HG03565 (cell line): Measurements from ENCODE around the gene C1QTNF9.
"Not testable (repeated sequence)": the region's sequence is repeated elsewhere in the genome, so short reads cannot be mapped to it uniquely, and the experiment has no call there.

ENCODE experiments used
- ATAC-seq: cut with Tn5 transposase; IDR thresholded peaks from one replicate; pipeline ENCODE4 v1.9.1; 2021; ENCODE audit warnings: mild to moderate bottlenecking, moderate library complexity; ENCODE audit not compliant: unreplicated experiment

C1QTNF9 gene

GRCh38 chr13:24319641-24320040, 10.3 kb downstream of the C1QTNF9 start:
- not testable (repeated sequence) for ATAC-seq

GRCh38 chr13:24321416-24321815, 12.0 kb downstream of the C1QTNF9 start:
- ATAC-seq = not testable (repeated sequence)

GRCh38 chr13:24322470-24322869, 13.1 kb downstream of the C1QTNF9 start:
- ATAC-seq = not testable (repeated sequence)

- ATAC-seq = no peak
Measured at GRCh38 chr13:24323036-24323738, 13.8 kb downstream of the C1QTNF9 start.

- ATAC-seq = no peak
Measured at GRCh38 chr13:24323739-24324075, 14.3 kb downstream of the C1QTNF9 start.

GRCh38 chr13:24327598-24327997, 18.2 kb downstream of the C1QTNF9 start:
- not testable (repeated sequence) for ATAC-seq

- no peak for ATAC-seq
Measured at GRCh38 chr13:24328145-24328544, 18.8 kb downstream of the C1QTNF9 start.

GRCh38 chr13:24338721-24339120, 29.3 kb downstream of the C1QTNF9 start:
- no peak for ATAC-seq

- no peak for ATAC-seq
Measured at GRCh38 chr13:24339937-24340607, 30.7 kb downstream of the C1QTNF9 start.

GRCh38 chr13:24340608-24340955, 31.2 kb downstream of the C1QTNF9 start:
- ATAC-seq = no peak

GRCh38 chr13:24341439-24341838, 32.1 kb downstream of the C1QTNF9 start:
- no peak for ATAC-seq

GRCh38 chr13:24348385-24348784, 39.0 kb downstream of the C1QTNF9 start:
- no peak for ATAC-seq

GRCh38 chr13:24348797-24349515, 39.6 kb downstream of the C1QTNF9 start:
- no peak for ATAC-seq

GRCh38 chr13:24349778-24350664, 40.6 kb downstream of the C1QTNF9 start:
- not testable (repeated sequence) for ATAC-seq

- ATAC-seq = no peak
Measured at GRCh38 chr13:24351423-24351822, 42.0 kb downstream of the C1QTNF9 start.

GRCh38 chr13:24353736-24354135, 44.4 kb downstream of the C1QTNF9 start:
- ATAC-seq = no peak

GRCh38 chr13:24355103-24355502, 45.7 kb downstream of the C1QTNF9 start:
- no peak for ATAC-seq

GRCh38 chr13:24356270-24356669, 46.9 kb downstream of the C1QTNF9 start:
- ATAC-seq = no peak

- no peak for ATAC-seq
Measured at GRCh38 chr13:24356837-24357236, 47.5 kb downstream of the C1QTNF9 start.

GRCh38 chr13:24357756-24358155, 48.4 kb downstream of the C1QTNF9 start:
- no peak for ATAC-seq

GRCh38 chr13:24358836-24359235, 49.5 kb downstream of the C1QTNF9 start:
- not testable (repeated sequence) for ATAC-seq
